SK-N-SH (cell line): ENCODE data around the gene KIF4A. TPM values are rescaled to one million over a fixed set of nuclear protein-coding genes. Genes with fewer than 3 reads are reported as not detected.

ENCODE experiments used
- CTCF ChIA-PET: fragments of 300-600, 350-600 bp; formaldehyde crosslinking; extraction: SDS; loops from one replicate; lab custom pipeline; 2021; lab: Yijun Ruan, JAX
- POLR2A ChIA-PET: fragments of 350-600 bp; sonication (Branson Sonifier 250); formaldehyde crosslinking; extraction: SDS; loops from one replicate; lab custom pipeline; 2020; ENCODE audit warnings: antibody characterized with exemption, inconsistent platforms; lab: Yijun Ruan, JAX
- DNase-seq: peaks from one replicate; pipeline ENCODE4 v3.0.0; 2012
- H2AFZ ChIP-seq: fragments of 200-600 bp; sonication (generic); 2 replicates; pipeline ENCODE4 v1.8.1; 2016; ENCODE audit warnings: antibody characterized with exemption, mild to moderate bottlenecking, low read depth
- H3F3A ChIP-seq: fragments of 200-600 bp; sonication (generic); replicated peaks from 2 replicates; pipeline ENCODE3; 2016; ENCODE audit warnings: antibody characterized with exemption, mild to moderate bottlenecking; ENCODE audit not compliant: insufficient read depth
- H3K27ac ChIP-seq, 2 experiments: fragments of 200-500 bp in 1 of 2; fragments of 200-600 bp in 1 of 2; sonication (Bioruptor generic) in 1 of 2; sonication (generic), shearing (Covaris generic) in 1 of 2; 2 replicates each; pipeline versions ENCODE4 v1.5.1 to v1.6.1; 2014 to 2016; ENCODE audit warnings: low read depth in 2 of 2, inconsistent platforms in 1 of 2, low read length in 1 of 2, mild to moderate bottlenecking in 1 of 2, mixed read lengths in 1 of 2
- H3K27me3 ChIP-seq: fragments of 200-600 bp; sonication (generic), shearing (Covaris generic); 2 replicates; pipeline ENCODE4 v1.6.1; 2016; ENCODE audit warnings: mixed run types; ENCODE audit not compliant: insufficient read depth
- H3K36me3 ChIP-seq, 2 experiments: fragments of 200-500 bp in 1 of 2; fragments of 200-600 bp in 1 of 2; sonication (Bioruptor generic) in 1 of 2; sonication (generic) in 1 of 2; replicated peaks in 1 of 2; 2 replicates each; pipeline versions ENCODE3 to v1.5.1; 2014 to 2016; ENCODE audit warnings: low read length in 1 of 2, mild to moderate bottlenecking in 1 of 2; ENCODE audit not compliant: insufficient read depth in 2 of 2, control insufficient read depth in 1 of 2
- H3K4me1 ChIP-seq, 2 experiments: fragments of 200-500 bp in 1 of 2; fragments of 200-600 bp in 1 of 2; sonication (Bioruptor generic) in 1 of 2; sonication (generic), shearing (Covaris generic) in 1 of 2; 2 replicates each; pipeline versions ENCODE4 v1.5.1 to v1.6.1; 2014 to 2016; ENCODE audit warnings: low read depth in 1 of 2, low read length in 1 of 2, mixed run types in 1 of 2; ENCODE audit not compliant: insufficient read depth in 2 of 2, control insufficient read depth in 1 of 2
- H3K4me2 ChIP-seq: fragments of 200-600 bp; sonication (generic), shearing (Covaris generic); 2 replicates; pipeline ENCODE4 v1.6.1; 2017; ENCODE audit warnings: mixed run types
- H3K4me3 ChIP-seq, 2 experiments: fragments of 200-500 bp in 1 of 2; fragments of 200-600 bp in 1 of 2; sonication (Bioruptor generic) in 1 of 2; sonication (generic), shearing (Covaris generic) in 1 of 2; 2 replicates each; pipeline versions ENCODE4 v1.5.1 to v1.8.1; 2014 to 2016; ENCODE audit warnings: low read depth in 2 of 2, inconsistent platforms in 1 of 2, low read length in 1 of 2, mild to moderate bottlenecking in 1 of 2, mixed read lengths in 1 of 2, moderate library complexity in 1 of 2
- H3K79me2 ChIP-seq: fragments of 200-600 bp; sonication (generic); 2 replicates; pipeline ENCODE4 v1.8.1; 2017; ENCODE audit warnings: mild to moderate bottlenecking; ENCODE audit not compliant: insufficient read depth
- H3K9ac ChIP-seq: fragments of 200-600 bp; sonication (generic); 2 replicates; pipeline ENCODE4 v1.6.1; 2017; ENCODE audit warnings: mixed run types
- H3K9me2 ChIP-seq: fragments of 200-600 bp; sonication (generic); 2 replicates; pipeline ENCODE4 v1.6.1; 2017; ENCODE audit warnings: mixed run types
- H3K9me3 ChIP-seq: fragments of 200-600 bp; sonication (generic); 2 replicates; pipeline ENCODE4 v1.6.1; 2017; ENCODE audit warnings: mixed run types, mild to moderate bottlenecking, moderate library complexity
- H4K20me1 ChIP-seq: fragments of 200-600 bp; sonication (generic); 2 replicates; pipeline ENCODE4 v1.6.1; 2017; ENCODE audit warnings: mild to moderate bottlenecking, mixed run types; ENCODE audit not compliant: insufficient read depth
- CTCF ChIP-seq: fragments of 200-600 bp; sonication (generic); IDR thresholded peaks from 2 replicates; pipeline ENCODE4 v1.6.1; 2017; ENCODE audit warnings: antibody characterized with exemption, mild to moderate bottlenecking, moderate library complexity
- ELF1 ChIP-seq: IDR thresholded peaks from 2 replicates; pipeline ENCODE4 v1.4.0; 2012
- EZH2phosphoT487 ChIP-seq: fragments of 200-600 bp; sonication (generic); IDR thresholded peaks from 2 replicates; pipeline ENCODE4 v1.6.1; 2017; ENCODE audit warnings: low read depth, mixed run types, mild to moderate bottlenecking, antibody characterized with exemption, moderate library complexity, borderline replicate concordance
- FOSL2 ChIP-seq: IDR thresholded peaks from 2 replicates; pipeline ENCODE4 v1.4.0; 2012; ENCODE audit warnings: low read depth, mild to moderate bottlenecking, moderate library complexity, borderline replicate concordance
- GATA2 ChIP-seq: sonication (generic); formaldehyde crosslinking; IDR thresholded peaks from 2 replicates; pipeline ENCODE4 v1.5.0; 2020; ENCODE audit warnings: mild to moderate bottlenecking, missing genetic modification reagents
- MAX ChIP-seq: IDR thresholded peaks from 2 replicates; pipeline ENCODE4 v1.4.0; 2012; ENCODE audit warnings: low read depth
- NFIC ChIP-seq: IDR thresholded peaks from 2 replicates; pipeline ENCODE4 v1.4.0; 2012; ENCODE audit warnings: borderline replicate concordance
- NRF1 ChIP-seq: IDR thresholded peaks from 2 replicates; pipeline ENCODE4 v1.6.1; 2012; ENCODE audit warnings: low read depth, mild to moderate bottlenecking, low read length
- PBX3 ChIP-seq: IDR thresholded peaks from 2 replicates; pipeline ENCODE4; 2012
- POLR2AphosphoS5 ChIP-seq: IDR thresholded peaks from 2 replicates; pipeline ENCODE4 v1.6.1; 2012; ENCODE audit warnings: low read depth, low read length
- RCOR1 ChIP-seq: fragments of 150-350 bp; IDR thresholded peaks from 2 replicates; pipeline ENCODE4 v1.6.1; 2017; ENCODE audit warnings: antibody characterized with exemption, low read length
- REST ChIP-seq: IDR thresholded peaks from 2 replicates; pipeline ENCODE4 v1.6.1; 2012; ENCODE audit warnings: mild to moderate bottlenecking, low read depth, low read length, moderate library complexity
- RFX5 ChIP-seq: IDR thresholded peaks from 2 replicates; pipeline ENCODE4 v1.6.1; 2012; ENCODE audit warnings: mild to moderate bottlenecking, improper control_type of control experiment, low read length
- RXRA ChIP-seq: IDR thresholded peaks from 2 replicates; pipeline ENCODE4 v1.4.0; 2012; ENCODE audit warnings: low read depth, mild to moderate bottlenecking, borderline replicate concordance
- SIN3A ChIP-seq: IDR thresholded peaks from 2 replicates; pipeline ENCODE4 v1.6.1; 2012; ENCODE audit warnings: low read depth, mild to moderate bottlenecking, low read length, moderate library complexity, borderline replicate concordance
- SMC3 ChIP-seq: IDR thresholded peaks from 2 replicates; pipeline ENCODE4 v1.6.1; 2012; ENCODE audit warnings: low read depth, low read length, improper control_type of control experiment
- TCF12 ChIP-seq: IDR thresholded peaks from 2 replicates; pipeline ENCODE4 v1.4.0; 2012
- TEAD4 ChIP-seq: IDR thresholded peaks from 2 replicates; pipeline ENCODE4 v1.4.0; 2012; ENCODE audit warnings: mild to moderate bottlenecking, borderline replicate concordance; ENCODE audit not compliant: insufficient read depth
- USF2 ChIP-seq: fragments of 150-350 bp; IDR thresholded peaks from 2 replicates; pipeline ENCODE4 v1.6.1; 2017; ENCODE audit warnings: antibody characterized with exemption, low read length, low read depth, borderline replicate concordance
- YY1 ChIP-seq: IDR thresholded peaks from 2 replicates; pipeline ENCODE4 v1.4.0; 2012; ENCODE audit warnings: low read depth, mild to moderate bottlenecking
- WGBS: methylation state at CpG from one replicate; pipeline ENCODE4 v1.1.6; 2017; ENCODE audit warnings: low lambda C conversion rate; 5-methylcytosine and 5-hydroxymethylcytosine counted together
- polyA plus RNA-seq, 3 experiments: library from polyadenylated mRNA; depleted of rRNA; stranded (reverse); fragments of >200 nt; gene quantifications; 2 replicates each; pipeline ENCODE4 v1.2.3, GENCODE V29; 2012

KIF4A gene
- polyA plus RNA-seq, 1 of the 3 experiments (the other 2 are of a cell fraction): 11.5 TPM

- TF ChIP-seq PBX3 (no peak), NFIC (no peak), SIN3A (no peak)
- TF ChIP-seq, all 33 proteins: peak for 0
Observed at GRCh38 chrX:70423936-70424675, 134.2 kb downstream of the KIF4A start (continued).

GRCh38 chrX:70424801-70425200 lies 134.9 kb downstream of the KIF4A start:
- Histone ChIP-seq H3K9me2 (no peaks in the 10 kb centered on the region), H3K9me3 (no peaks in the 10 kb centered on the region), H4K20me1 (no peaks in the 10 kb centered on the region), H3F3A (no peaks in the 10 kb centered on the region), H3K36me3 (peaks cover 0 to 3% of the 10 kb centered on the region in 2 experiments), H3K27me3 (no peaks in the 10 kb centered on the region), H3K27ac (no peak overlapping the region), H3K4me2 (no peak overlapping the region), H3K79me2 (no peaks in the 10 kb centered on the region), H3K4me3 (no peak overlapping the region), H2AFZ (no peak overlapping the region), H3K9ac (no peak overlapping the region), H3K4me1 (no peaks in the 10 kb centered on the region)
- TF ChIP-seq TEAD4 (no peak), POLR2AphosphoS5 (no peak), TCF12 (no peak), RCOR1 (no peak), GATA2 (CRISPR knock-in tag) (no peak), RFX5 (no peak), NRF1 (no peak), SIN3A (no peak), MAX (no peak), SMC3 (no peak), CTCF (no peak), YY1 (no peak), REST (no peak), NFIC (no peak), USF2 (no peak), ELF1 (no peak), EZH2phosphoT487 (no peak), FOSL2 (no peak), RXRA (no peak)
- ChIA-PET POLR2A (no interaction called here), CTCF (interaction anchor here (1.0 to 1.5 kb wide), 2 partner anchors 9 to 30 kb away, joined by 3 to 4 read pairs; no protein-coding TSS in a partner anchor)
- WGBS: 69% methylated on average over 9 of the region's 10 CpGs
- no peak for DNase-seq
